ENCODE results near the gene DIP2C. TPM values are rescaled to one million over a fixed set of nuclear protein-coding genes. Genes with fewer than 3 reads are reported as not detected.
"Not testable (repeated sequence)": the region's sequence is repeated elsewhere in the genome, so short reads cannot be mapped to it uniquely, and the experiment has no call there.

The DIP2C gene
- polyA plus RNA-seq, 1 donor from 2014 or later: 1.4 TPM

- H3K4me3 Mint-ChIP-seq: no peak overlapping the region
- peaks cover 7% of the 10 kb centered on the region for H3K27me3 Mint-ChIP-seq
- H3K4me1 Mint-ChIP-seq: no peaks in the 10 kb centered on the region
- no peak overlapping the region for H3K27ac Mint-ChIP-seq
- peaks cover 0 to 3% (median 0%) of the 10 kb centered on the region in 3 donors for H3K9me3 Mint-ChIP-seq
- no peaks in the 10 kb centered on the region for H3K36me3 Mint-ChIP-seq
These were observed 94.0 kb downstream of the DIP2C start for GRCh38 chr10:595473-595872.

- H3K27ac Mint-ChIP-seq: no peak overlapping the region
- no peak overlapping the region for H3K4me3 Mint-ChIP-seq
- H3K4me1 Mint-ChIP-seq: no peaks in the 10 kb centered on the region
- peaks cover 0 to 3% (median 0%) of the 10 kb centered on the region in 3 donors for H3K9me3 Mint-ChIP-seq
- H3K36me3 Mint-ChIP-seq: no peaks in the 10 kb centered on the region
- H3K27me3 Mint-ChIP-seq: peaks cover 7% of the 10 kb centered on the region
These were observed 94.7 kb downstream of the DIP2C start for GRCh38 chr10:594584-595270.

GRCh38 chr10:593901-594457 lies 95.5 kb downstream of the DIP2C start:
- Mint-ChIP-seq H3K4me3 (no peak overlapping the region), H3K9me3 (peaks cover 0 to 3% (median 0%) of the 10 kb centered on the region in 3 donors), H3K36me3 (no peaks in the 10 kb centered on the region), H3K27me3 (peaks cover 4% of the 10 kb centered on the region), H3K27ac (no peak overlapping the region), H3K4me1 (no peaks in the 10 kb centered on the region)

- H3K4me3 Mint-ChIP-seq: no peak overlapping the region
- H3K4me1 Mint-ChIP-seq: no peaks in the 10 kb centered on the region
- peaks cover 0 to 3% (median 0%) of the 10 kb centered on the region in 3 donors for H3K9me3 Mint-ChIP-seq
- no peaks in the 10 kb centered on the region for H3K27me3 Mint-ChIP-seq
- no peak overlapping the region for H3K27ac Mint-ChIP-seq
- H3K36me3 Mint-ChIP-seq: no peaks in the 10 kb centered on the region
These were observed 96.0 kb downstream of the DIP2C start for GRCh38 chr10:593421-593820.

GRCh38 chr10:593016-593415 lies 96.5 kb downstream of the DIP2C start:
- Mint-ChIP-seq H3K36me3 (no peaks in the 10 kb centered on the region), H3K4me1 (no peaks in the 10 kb centered on the region), H3K27ac (no peak overlapping the region), H3K9me3 (peaks cover 0 to 3% (median 0%) of the 10 kb centered on the region in 3 donors), H3K4me3 (no peak overlapping the region), H3K27me3 (peaks cover 1% of the 10 kb centered on the region)

- no peaks in the 10 kb centered on the region for H3K36me3 Mint-ChIP-seq
- H3K4me1 Mint-ChIP-seq: no peaks in the 10 kb centered on the region
- peaks cover 1% of the 10 kb centered on the region for H3K27me3 Mint-ChIP-seq
- H3K27ac Mint-ChIP-seq: no peak overlapping the region
- H3K9me3 Mint-ChIP-seq: peaks cover 0 to 3% (median 0%) of the 10 kb centered on the region in 3 donors
- H3K4me3 Mint-ChIP-seq: no peak overlapping the region
These were observed 97.8 kb downstream of the DIP2C start for GRCh38 chr10:591646-592045.

GRCh38 chr10:590721-591120 lies 98.7 kb downstream of the DIP2C start:
- peaks cover 0 to 3% (median 0%) of the 10 kb centered on the region in 3 donors for H3K9me3 Mint-ChIP-seq
- H3K4me1 Mint-ChIP-seq: no peaks in the 10 kb centered on the region
- H3K27ac Mint-ChIP-seq: no peak overlapping the region
- H3K4me3 Mint-ChIP-seq: no peak overlapping the region
- peaks cover 1% of the 10 kb centered on the region for H3K27me3 Mint-ChIP-seq
- no peaks in the 10 kb centered on the region for H3K36me3 Mint-ChIP-seq

GRCh38 chr10:589961-590680 lies 99.3 kb downstream of the DIP2C start:
- peaks cover 0 to 3% (median 0%) of the 10 kb centered on the region in 3 donors for H3K9me3 Mint-ChIP-seq
- H3K27me3 Mint-ChIP-seq: peaks cover 1% of the 10 kb centered on the region
- H3K4me1 Mint-ChIP-seq: no peaks in the 10 kb centered on the region
- no peak overlapping the region for H3K27ac Mint-ChIP-seq
- H3K36me3 Mint-ChIP-seq: no peaks in the 10 kb centered on the region
- H3K4me3 Mint-ChIP-seq: no peak overlapping the region

- Mint-ChIP-seq H3K27ac (no peak overlapping the region), H3K9me3 (peaks cover 0 to 4% (median 2%) of the 10 kb centered on the region in 3 donors), H3K4me1 (no peaks in the 10 kb centered on the region), H3K27me3 (peaks cover 5% of the 10 kb centered on the region), H3K4me3 (no peak overlapping the region), H3K36me3 (no peaks in the 10 kb centered on the region)
These were observed 101.0 kb downstream of the DIP2C start for GRCh38 chr10:588246-589165.

GRCh38 chr10:586716-587115 lies 102.8 kb downstream of the DIP2C start:
- no peaks in the 10 kb centered on the region for H3K36me3 Mint-ChIP-seq
- H3K27ac Mint-ChIP-seq: no peak overlapping the region
- H3K9me3 Mint-ChIP-seq: peaks cover 0 to 4% (median 2%) of the 10 kb centered on the region in 3 donors
- H3K27me3 Mint-ChIP-seq: peaks cover 11% of the 10 kb centered on the region
- no peaks in the 10 kb centered on the region for H3K4me1 Mint-ChIP-seq
- H3K4me3 Mint-ChIP-seq: no peak overlapping the region

- H3K4me1 Mint-ChIP-seq: no peaks in the 10 kb centered on the region
- H3K4me3 Mint-ChIP-seq: no peak overlapping the region
- no peaks in the 10 kb centered on the region for H3K36me3 Mint-ChIP-seq
- no peak overlapping the region for H3K27ac Mint-ChIP-seq
- peaks cover 0 to 4% (median 2%) of the 10 kb centered on the region in 3 donors for H3K9me3 Mint-ChIP-seq
- H3K27me3 Mint-ChIP-seq: peaks cover 11% of the 10 kb centered on the region
These were observed 103.3 kb downstream of the DIP2C start for GRCh38 chr10:586151-586550.

GRCh38 chr10:585502-585901 lies 104.0 kb downstream of the DIP2C start:
- no peaks in the 10 kb centered on the region for H3K4me1 Mint-ChIP-seq
- peaks cover 0 to 4% (median 0%) of the 10 kb centered on the region in 3 donors for H3K9me3 Mint-ChIP-seq
- no peak overlapping the region for H3K27ac Mint-ChIP-seq
- no peak overlapping the region for H3K4me3 Mint-ChIP-seq
- H3K36me3 Mint-ChIP-seq: no peaks in the 10 kb centered on the region
- peaks cover 11% of the 10 kb centered on the region for H3K27me3 Mint-ChIP-seq

GRCh38 chr10:584497-585290 lies 104.8 kb downstream of the DIP2C start:
- H3K36me3 Mint-ChIP-seq, H3K9me3 Mint-ChIP-seq, H3K4me1 Mint-ChIP-seq, H3K4me3 Mint-ChIP-seq: not testable (repeated sequence)
- Mint-ChIP-seq H3K27me3 (peaks cover 11% of the 10 kb centered on the region), H3K27ac (peak overlapping the region in 1 of 3 donors; percentile 80)

- H3K9me3 Mint-ChIP-seq: peaks cover 0 to 4% (median 0%) of the 10 kb centered on the region in 3 donors
- H3K4me3 Mint-ChIP-seq: no peak overlapping the region
- H3K36me3 Mint-ChIP-seq: no peaks in the 10 kb centered on the region
- H3K4me1 Mint-ChIP-seq: no peaks in the 10 kb centered on the region
- H3K27ac Mint-ChIP-seq: no peak overlapping the region
- peaks cover 11% of the 10 kb centered on the region for H3K27me3 Mint-ChIP-seq
These were observed 106.0 kb downstream of the DIP2C start for GRCh38 chr10:583433-583832.

Measured in IgD-negative memory B cell (primary cell).